GM21515 (cell line): ENCODE results near the gene ZBTB7C.

ENCODE experiments used
- ATAC-seq: cut with Tn5 transposase; IDR thresholded peaks from one replicate; pipeline ENCODE4 v1.9.1; 2021; ENCODE audit not compliant: unreplicated experiment

Gene ZBTB7C

GRCh38 chr18:48073211-48073930 lies 335.8 kb downstream of the ZBTB7C start:
- no peak for ATAC-seq

- no peak for ATAC-seq
Observed at GRCh38 chr18:48072428-48073204, 336.6 kb downstream of the ZBTB7C start.

GRCh38 chr18:48068916-48069445 lies 340.2 kb downstream of the ZBTB7C start:
- no peak for ATAC-seq

- no peak for ATAC-seq
Observed at GRCh38 chr18:48066225-48066652, 342.9 kb downstream of the ZBTB7C start.

- ATAC-seq: no peak
Observed at GRCh38 chr18:48065601-48065995, 343.6 kb downstream of the ZBTB7C start.

- no peak for ATAC-seq
Observed at GRCh38 chr18:48064978-48065600, 344.1 kb downstream of the ZBTB7C start.

- ATAC-seq: no peak
Observed at GRCh38 chr18:48061781-48062570, 347.2 kb downstream of the ZBTB7C start.

GRCh38 chr18:48060970-48061369 lies 348.2 kb downstream of the ZBTB7C start:
- ATAC-seq: no peak

GRCh38 chr18:48060346-48060745 lies 348.8 kb downstream of the ZBTB7C start:
- no peak for ATAC-seq

- no peak for ATAC-seq
Observed at GRCh38 chr18:48059455-48060010, 349.6 kb downstream of the ZBTB7C start.

- no peak for ATAC-seq
Observed at GRCh38 chr18:48058486-48058885, 350.7 kb downstream of the ZBTB7C start.

GRCh38 chr18:48057018-48057417 lies 352.2 kb downstream of the ZBTB7C start:
- no peak for ATAC-seq

- ATAC-seq: no peak
Observed at GRCh38 chr18:48055351-48055750, 353.8 kb downstream of the ZBTB7C start.

- ATAC-seq: no peak
Observed at GRCh38 chr18:48053881-48054816, 355.0 kb downstream of the ZBTB7C start.

- no peak for ATAC-seq
Observed at GRCh38 chr18:48052842-48053241, 356.3 kb downstream of the ZBTB7C start.

- no peak for ATAC-seq
Observed at GRCh38 chr18:48051945-48052840, 357.0 kb downstream of the ZBTB7C start.

GRCh38 chr18:48050176-48050575 lies 359.0 kb downstream of the ZBTB7C start:
- ATAC-seq: no peak

GRCh38 chr18:48049757-48050156 lies 359.4 kb downstream of the ZBTB7C start:
- ATAC-seq: no peak
